Keratinocyte (primary cell): ENCODE measurements around the gene CLMN. TPM values are rescaled to one million over a fixed set of nuclear protein-coding genes. Genes with fewer than 3 reads are reported as not detected.
A peak's percentile ranks its signal among the peaks of the same experiment; 100 is the strongest.

Source experiments
- DNase-seq: peaks from one replicate; pipeline ENCODE4 v3.0.0-alpha.2; 2011; ENCODE audit warnings: low read depth, missing footprints, low spot score
- FAIRE-seq: peaks from 2 replicates; lab custom pipeline; 2011; peaks lifted over from hg19 to GRCh38; lab: Jason Lieb, UNC
- H2AFZ ChIP-seq: 2 replicates; pipeline ENCODE4 v1.6.0; 2012; ENCODE audit warnings: low read length, control low read depth, inconsistent platforms; ENCODE audit not compliant: control insufficient read depth
- H3K27ac ChIP-seq: 2 replicates; pipeline ENCODE4 v1.5.1; 2011; ENCODE audit warnings: low read length; ENCODE audit not compliant: control insufficient read depth, insufficient read depth
- H3K27me3 ChIP-seq: 3 replicates; pipeline ENCODE4 v1.6.0; 2011; ENCODE audit warnings: low read length; ENCODE audit not compliant: control insufficient read depth, insufficient read depth; ENCODE audit errors: extremely low read depth
- H3K36me3 ChIP-seq, 2 experiments: 2 replicates in 1 of 2; 3 replicates in 1 of 2; pipeline ENCODE4 v1.5.1; 2011; ENCODE audit warnings: low read length in 2 of 2, mild to moderate bottlenecking in 1 of 2; ENCODE audit not compliant: control insufficient read depth in 2 of 2, insufficient read depth in 2 of 2; ENCODE audit errors: extremely low read depth in 1 of 2
- H3K4me1 ChIP-seq: 3 replicates; pipeline ENCODE4 v1.5.1; 2011; ENCODE audit warnings: low read length; ENCODE audit not compliant: control insufficient read depth, insufficient read depth; ENCODE audit errors: extremely low read depth
- H3K4me2 ChIP-seq: 3 replicates; pipeline ENCODE4 v1.6.0; 2011; ENCODE audit warnings: low read depth, low read length; ENCODE audit not compliant: control insufficient read depth, insufficient read depth; ENCODE audit errors: extremely low read depth
- H3K4me3 ChIP-seq, 3 experiments: fragments of 200-600 bp in 1 of 3; sonication (generic) in 1 of 3; 2 replicates in 2 of 3; 3 replicates in 1 of 3; pipeline ENCODE4 v1.5.1; 2011 to 2016; ENCODE audit warnings: low read length in 3 of 3, mild to moderate bottlenecking in 3 of 3, control low read depth in 2 of 3, inconsistent platforms in 1 of 3, low read depth in 1 of 3, mixed read lengths in 1 of 3, mixed run types in 1 of 3, moderate library complexity in 1 of 3; ENCODE audit not compliant: control insufficient read depth in 2 of 3, insufficient read depth in 2 of 3; ENCODE audit errors: extremely low read depth in 1 of 3
- H3K79me2 ChIP-seq: 2 replicates; pipeline ENCODE4 v1.6.0; 2012; ENCODE audit warnings: low read length; ENCODE audit not compliant: control insufficient read depth, insufficient read depth
- H3K9ac ChIP-seq: 3 replicates; pipeline ENCODE4 v1.6.0; 2011; ENCODE audit warnings: low read length; ENCODE audit not compliant: control insufficient read depth, insufficient read depth; ENCODE audit errors: extremely low read depth
- H3K9me1 ChIP-seq: 3 replicates; pipeline ENCODE4 v1.6.0; 2011; ENCODE audit warnings: low read length; ENCODE audit not compliant: control insufficient read depth, insufficient read depth; ENCODE audit errors: extremely low read depth
- H3K9me3 ChIP-seq: 2 replicates; pipeline ENCODE4 v1.5.1; 2012; ENCODE audit warnings: low read depth, low read length; ENCODE audit not compliant: control insufficient read depth
- H4K20me1 ChIP-seq: 3 replicates; pipeline ENCODE4 v1.6.0; 2011; ENCODE audit warnings: low read length; ENCODE audit not compliant: control insufficient read depth, insufficient read depth; ENCODE audit errors: extremely low read depth
- EZH2 ChIP-seq: IDR thresholded peaks from one replicate; pipeline ENCODE4 v1.6.1; 2012; ENCODE audit warnings: inconsistent platforms, mild to moderate bottlenecking, low read length, moderate library complexity
- dilution Hi-C: fragments of 300-500 bp; cut with MboI; formaldehyde crosslinking; loops from one replicate; pipeline ENCODE4 v1.7.0; 2020; ENCODE audit warnings: low sequenced_read_pairs; ENCODE audit not compliant: extremely low pct_ligation_motif_present
- polyA plus RNA-seq, 5 experiments: library from polyadenylated mRNA; depleted of rRNA in 3 of 5; stranded (reverse) in 3 of 5; stranded (forward) in 1 of 5; unstranded in 1 of 5; fragments of >200 nt; gene quantifications; 1 replicate in 1 of 5; 2 replicates in 3 of 5; 3 replicates in 1 of 5; pipeline versions ENCODE4 v1.2.1 to v1.2.3, GENCODE V29; 2011 to 2012; ENCODE audit warnings: missing spikeins in 2 of 5, low read depth in 1 of 5, low replicate concordance in 1 of 5
- TF ChIP-seq, protein P1 (sequence below), 3 experiments: IDR thresholded peaks in 1 of 3; conservative IDR thresholded peaks in 1 of 3; optimal IDR thresholded peaks in 1 of 3; 2 replicates in 2 of 3; 3 replicates in 1 of 3; pipeline versions ENCODE3 to v1.5.1; 2011; ENCODE audit warnings: low read length in 3 of 3, mild to moderate bottlenecking in 3 of 3, moderate library complexity in 2 of 3, control low read depth in 1 of 3, inconsistent platforms in 1 of 3; ENCODE audit not compliant: insufficient read depth in 2 of 3; ENCODE audit errors: extremely low read depth in 1 of 3

CLMN gene
- polyA plus RNA-seq, 1 donor (not counting 4 experiments of a cell fraction or from before 2014, with no cell fraction given): 6.1 TPM

DNA sequence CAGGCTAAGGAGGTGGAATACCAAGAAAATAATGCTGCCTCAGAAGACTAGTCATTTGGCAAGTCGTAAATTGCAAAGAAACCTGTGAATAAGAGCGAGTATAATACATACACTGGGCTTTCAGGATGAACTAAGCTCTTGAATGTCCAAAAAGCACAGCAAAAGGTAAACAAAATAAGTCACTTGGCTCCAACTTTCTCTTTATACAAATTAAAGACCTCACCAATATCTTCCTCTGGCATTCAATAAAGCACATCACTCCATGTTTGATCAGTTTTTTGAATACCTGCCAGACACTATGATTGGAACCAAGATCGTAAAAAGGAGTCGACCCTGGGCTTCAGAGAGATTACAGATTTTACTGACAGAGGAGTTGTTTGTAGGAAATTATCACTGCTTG lies 165.8 kb downstream of the CLMN start:
- no peaks in the 10 kb centered on the region for H3K36me3 ChIP-seq
- TF ChIP-seq, protein P1, sequence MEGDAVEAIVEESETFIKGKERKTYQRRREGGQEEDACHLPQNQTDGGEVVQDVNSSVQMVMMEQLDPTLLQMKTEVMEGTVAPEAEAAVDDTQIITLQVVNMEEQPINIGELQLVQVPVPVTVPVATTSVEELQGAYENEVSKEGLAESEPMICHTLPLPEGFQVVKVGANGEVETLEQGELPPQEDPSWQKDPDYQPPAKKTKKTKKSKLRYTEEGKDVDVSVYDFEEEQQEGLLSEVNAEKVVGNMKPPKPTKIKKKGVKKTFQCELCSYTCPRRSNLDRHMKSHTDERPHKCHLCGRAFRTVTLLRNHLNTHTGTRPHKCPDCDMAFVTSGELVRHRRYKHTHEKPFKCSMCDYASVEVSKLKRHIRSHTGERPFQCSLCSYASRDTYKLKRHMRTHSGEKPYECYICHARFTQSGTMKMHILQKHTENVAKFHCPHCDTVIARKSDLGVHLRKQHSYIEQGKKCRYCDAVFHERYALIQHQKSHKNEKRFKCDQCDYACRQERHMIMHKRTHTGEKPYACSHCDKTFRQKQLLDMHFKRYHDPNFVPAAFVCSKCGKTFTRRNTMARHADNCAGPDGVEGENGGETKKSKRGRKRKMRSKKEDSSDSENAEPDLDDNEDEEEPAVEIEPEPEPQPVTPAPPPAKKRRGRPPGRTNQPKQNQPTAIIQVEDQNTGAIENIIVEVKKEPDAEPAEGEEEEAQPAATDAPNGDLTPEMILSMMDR (optimal IDR thresholded peaks at IDR 0.05 in 1 of 3, IDR thresholded peaks at IDR 0.05 in 1 of 3, conservative IDR thresholded peaks at IDR 0.05 in 1 of 3; ENCODE audit: extremely low read depth in 1 of 3, insufficient read depth in 2 of 3, low read length in 3 of 3): no peak
- TF ChIP-seq EZH2: no peak
- peak overlapping the region; percentile 95 for H3K4me2 ChIP-seq
- DNase-seq (no peak), FAIRE-seq (no peak)
- dilution Hi-C loops: no loop called here
- H3K9me1 ChIP-seq: no peaks in the 10 kb centered on the region
- no peaks in the 10 kb centered on the region for H3K27me3 ChIP-seq
- H3K9me3 ChIP-seq: no peaks in the 10 kb centered on the region
- no peak overlapping the region for H2AFZ ChIP-seq
- H3K79me2 ChIP-seq: peaks cover 80% of the 10 kb centered on the region
- no peak overlapping the region for H3K27ac ChIP-seq
- peaks cover 20% of the 10 kb centered on the region for H3K4me1 ChIP-seq
- no peaks in the 10 kb centered on the region for H4K20me1 ChIP-seq
- no peak overlapping the region for H3K9ac ChIP-seq
- H3K4me3 ChIP-seq: no peak overlapping the region

DNA sequence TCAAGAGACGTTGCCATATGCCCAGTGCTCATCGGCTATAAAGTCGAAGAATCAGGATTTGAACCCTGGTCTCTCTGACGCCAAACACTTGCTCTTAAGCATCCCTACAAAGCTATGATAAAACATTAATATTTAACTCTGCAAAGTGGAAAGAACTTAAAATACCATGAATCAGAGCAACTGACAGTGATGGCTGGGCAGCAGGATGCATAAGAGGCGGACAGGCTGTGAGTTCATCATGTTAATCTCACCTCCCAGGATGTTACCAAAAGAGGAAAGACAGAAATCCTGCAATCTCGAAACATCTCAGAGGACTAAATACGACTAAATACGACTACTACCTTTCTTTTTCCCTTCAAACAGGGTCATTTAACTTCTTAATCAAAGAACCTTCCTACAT lies 168.1 kb downstream of the CLMN start:
- FAIRE-seq: no peak
- H3K4me1 ChIP-seq: peaks cover 20% of the 10 kb centered on the region
- dilution Hi-C loops: no loop called here

More for the DNA sequence above, 168.1 kb downstream of the CLMN start:
- no peaks in the 10 kb centered on the region for H4K20me1 ChIP-seq
- no peak overlapping the region for H3K9ac ChIP-seq
- no peaks in the 10 kb centered on the region for H3K27me3 ChIP-seq
- no peak for TF ChIP-seq EZH2
- TF ChIP-seq, protein P1 (optimal IDR thresholded peaks at IDR 0.05 in 1 of 3, IDR thresholded peaks at IDR 0.05 in 1 of 3, conservative IDR thresholded peaks at IDR 0.05 in 1 of 3; ENCODE audit: extremely low read depth in 1 of 3, insufficient read depth in 2 of 3, low read length in 3 of 3): no peak
- no peak overlapping the region for H2AFZ ChIP-seq
- H3K36me3 ChIP-seq: no peaks in the 10 kb centered on the region
- no peak overlapping the region for H3K4me2 ChIP-seq
- peaks cover 99% of the 10 kb centered on the region for H3K79me2 ChIP-seq
- H3K9me3 ChIP-seq: no peaks in the 10 kb centered on the region
- no peak overlapping the region for H3K4me3 ChIP-seq
- no peak overlapping the region for H3K27ac ChIP-seq
- no peaks in the 10 kb centered on the region for H3K9me1 ChIP-seq
- no peak for DNase-seq
